ENCODE data around the gene PALM. TPM values are rescaled to one million over a fixed set of nuclear protein-coding genes. Genes with fewer than 3 reads are reported as not detected.
A peak's percentile ranks its signal among the peaks of the same experiment; 100 is the strongest.

PALM gene
- total RNA-seq, 1 donor from 2014 or later, result 26.0 TPM

DNA sequence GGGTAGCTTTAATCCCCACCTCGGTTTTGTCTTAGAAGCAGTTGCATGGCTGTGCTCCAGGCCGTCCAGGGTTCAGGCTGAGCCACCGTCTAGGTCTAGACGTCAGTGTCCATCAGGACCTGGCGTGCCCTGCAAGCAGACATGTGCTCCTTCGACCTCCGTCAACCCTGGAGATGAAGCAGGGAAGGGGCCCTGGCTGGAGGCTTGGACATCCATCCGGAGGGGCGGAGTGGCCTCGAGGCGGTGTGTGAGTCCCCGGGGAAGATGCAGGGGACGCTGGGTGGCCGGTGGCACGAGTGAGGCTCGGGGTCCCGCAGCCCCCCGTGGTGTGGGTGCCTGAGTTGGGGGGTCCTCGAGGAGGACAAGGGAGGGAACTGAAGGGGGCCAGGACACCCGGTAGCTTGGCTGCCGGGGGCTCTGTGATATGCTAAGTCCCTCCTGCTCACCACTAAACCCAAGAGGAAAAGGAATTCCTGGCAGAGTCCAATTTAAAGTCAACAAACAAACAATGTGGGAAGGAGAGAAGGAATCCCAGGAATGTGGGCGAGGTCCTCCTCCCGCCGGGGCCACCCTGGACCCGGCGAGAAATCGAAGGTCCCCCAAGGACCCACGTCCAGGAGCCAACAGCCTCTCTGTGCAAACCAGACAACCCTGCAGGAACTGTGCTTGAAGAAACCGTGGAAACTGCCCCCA lies 73.6 kb downstream of the PALM start:
- DNase-seq (ENCODE audit: low spot score), result no peak

DNA sequence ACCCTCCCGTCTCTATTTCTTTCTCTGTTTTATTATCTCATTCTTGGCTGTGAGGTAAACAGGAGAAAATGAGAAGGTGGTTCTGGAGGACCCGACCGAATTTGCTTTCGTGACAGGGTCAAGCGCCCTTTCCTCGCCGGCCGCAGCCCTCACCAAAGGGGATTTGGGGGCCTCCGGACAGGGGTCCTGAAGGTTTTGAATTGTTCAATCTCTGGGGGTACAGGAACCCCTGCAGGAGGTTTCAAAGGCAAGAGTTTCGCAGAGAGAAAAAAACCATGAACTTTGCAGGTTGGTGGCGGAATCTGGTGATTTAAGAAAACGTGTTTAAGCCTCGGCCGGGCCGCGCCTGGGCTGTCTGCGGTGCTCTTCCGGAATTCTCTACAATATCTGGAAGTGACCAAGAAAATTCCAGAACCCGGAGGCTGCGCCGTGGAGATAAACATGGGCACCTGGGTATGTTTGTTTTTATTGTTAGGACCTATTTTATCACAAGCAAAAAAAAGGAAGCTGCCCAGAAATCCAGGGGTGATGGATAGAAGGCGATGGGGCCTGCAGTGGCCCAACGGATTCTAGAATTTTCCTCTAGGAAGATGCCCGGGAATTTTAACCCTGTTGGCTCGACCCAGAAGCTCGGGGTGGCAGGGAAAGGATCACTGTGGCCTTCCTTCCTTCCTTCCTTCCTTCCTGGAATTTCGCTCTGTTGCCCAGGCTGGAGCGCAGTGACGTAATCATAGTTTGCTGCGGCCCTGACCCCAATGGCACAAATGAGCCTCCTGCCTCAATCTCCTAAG lies 74.3 kb downstream of the PALM start:
- no peak for DNase-seq (ENCODE audit: low spot score)

DNA sequence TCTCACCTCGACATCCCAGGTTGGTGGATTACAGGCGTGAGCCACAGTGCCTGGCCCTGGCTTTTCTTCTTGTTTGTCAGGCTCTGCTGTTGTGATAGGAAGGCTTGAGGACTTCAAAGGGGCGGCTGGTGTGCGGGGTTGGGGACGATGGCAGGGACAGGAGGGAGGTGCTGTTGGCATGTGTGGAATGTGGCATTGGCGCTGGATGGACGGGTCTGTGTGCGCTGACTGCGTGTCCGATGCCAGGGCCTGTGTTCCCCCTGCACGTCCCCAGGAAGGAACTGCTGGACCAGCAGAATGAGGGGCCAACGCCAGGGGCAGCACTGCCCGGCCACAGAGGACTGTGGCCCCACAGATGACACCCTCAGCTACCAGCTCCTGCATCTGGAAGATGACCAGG lies 75.8 kb downstream of the PALM start:
- DNase-seq (ENCODE audit: low spot score), result no peak

DNA sequence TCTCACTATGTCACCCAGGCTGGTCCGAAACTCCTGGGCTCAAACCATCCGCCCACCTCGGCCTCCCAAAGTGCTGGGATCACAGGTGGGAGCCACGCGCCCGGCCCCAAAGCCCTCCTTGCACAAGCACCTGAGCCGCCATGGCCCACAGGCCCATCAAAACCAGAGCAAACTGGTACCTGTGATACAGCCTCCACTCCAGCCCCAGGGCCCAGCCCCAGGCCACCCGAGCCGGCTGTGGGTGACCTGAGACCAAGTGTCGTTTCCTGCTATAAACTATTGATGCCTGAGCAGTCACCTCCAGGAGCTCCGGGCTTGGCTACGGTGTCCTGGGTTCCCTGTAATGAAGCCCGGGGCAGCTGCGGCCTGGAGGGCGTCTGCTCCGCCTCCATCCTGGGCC lies 78.8 kb downstream of the PALM start:
- no peak for DNase-seq (ENCODE audit: low spot score)

DNA sequence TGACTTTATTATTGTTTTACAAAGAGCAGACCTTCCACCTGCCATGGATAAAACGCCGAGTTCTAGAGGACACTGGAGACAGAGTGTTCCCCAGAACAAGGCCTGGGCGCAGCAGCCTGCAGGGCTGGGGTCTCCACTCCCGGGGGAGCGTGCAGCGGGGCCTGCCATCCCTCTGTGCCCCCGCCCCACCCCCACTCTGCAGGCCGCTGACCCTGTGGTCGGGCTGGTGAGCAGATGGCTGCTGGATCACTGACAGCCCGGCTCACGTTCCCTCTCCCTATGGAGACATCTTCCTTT lies 79.9 kb downstream of the PALM start:
- no peak for DNase-seq (ENCODE audit: low spot score)

DNA sequence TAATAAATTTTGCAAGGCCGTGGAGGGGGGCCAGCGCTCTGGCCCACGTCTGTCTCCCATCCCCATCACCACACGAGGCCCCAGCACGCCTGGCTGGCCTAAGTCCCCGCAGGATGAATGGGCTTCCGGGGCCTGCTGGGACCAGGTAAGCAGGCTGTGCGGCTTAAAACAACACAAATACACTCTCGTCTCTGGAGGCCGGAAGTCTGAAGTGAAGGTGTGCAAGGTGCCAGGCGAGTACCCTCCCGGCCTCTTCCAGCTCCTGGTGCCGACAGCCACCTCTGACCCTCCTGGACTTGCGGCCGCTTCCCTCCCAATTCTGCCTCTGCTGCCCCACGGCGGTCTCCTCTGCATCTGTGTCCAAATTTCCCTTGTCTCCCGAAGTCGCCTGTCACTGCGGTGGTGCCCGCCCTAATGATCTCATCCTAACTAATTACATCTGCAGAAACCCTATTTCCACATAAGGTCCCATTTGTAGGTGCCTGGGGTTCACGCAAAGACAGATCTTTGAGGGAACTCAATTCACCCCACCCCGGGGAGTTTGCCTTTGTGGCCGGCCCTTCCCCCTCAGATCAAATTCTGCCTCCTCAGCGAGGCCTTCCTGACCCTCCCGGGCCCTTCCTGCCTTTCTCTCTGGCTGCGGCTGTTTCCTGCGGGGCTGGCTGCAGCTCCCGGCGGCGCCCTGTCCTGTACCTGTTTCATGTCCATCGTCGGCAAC lies 80.4 kb downstream of the PALM start:
- no peak for DNase-seq (ENCODE audit: low spot score)

DNA sequence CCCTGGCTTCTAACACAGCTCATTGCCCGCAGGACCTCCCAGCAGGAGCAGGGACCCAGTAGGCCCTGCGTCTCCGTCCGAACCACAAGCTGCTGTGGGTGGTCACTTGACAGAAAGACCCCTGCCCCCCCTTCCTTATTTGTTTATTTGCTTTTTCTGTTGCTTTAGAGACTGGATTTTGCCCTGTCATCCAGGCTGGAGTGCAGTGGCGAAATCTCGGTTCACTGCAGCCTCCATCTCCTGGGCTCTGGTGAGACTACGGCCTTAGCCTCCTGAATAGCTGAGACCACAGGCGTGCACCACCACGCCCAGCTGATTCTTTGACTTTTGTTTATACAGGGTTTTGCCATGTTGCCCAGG lies 80.9 kb downstream of the PALM start:
- no peak for DNase-seq (ENCODE audit: low spot score)

DNA sequence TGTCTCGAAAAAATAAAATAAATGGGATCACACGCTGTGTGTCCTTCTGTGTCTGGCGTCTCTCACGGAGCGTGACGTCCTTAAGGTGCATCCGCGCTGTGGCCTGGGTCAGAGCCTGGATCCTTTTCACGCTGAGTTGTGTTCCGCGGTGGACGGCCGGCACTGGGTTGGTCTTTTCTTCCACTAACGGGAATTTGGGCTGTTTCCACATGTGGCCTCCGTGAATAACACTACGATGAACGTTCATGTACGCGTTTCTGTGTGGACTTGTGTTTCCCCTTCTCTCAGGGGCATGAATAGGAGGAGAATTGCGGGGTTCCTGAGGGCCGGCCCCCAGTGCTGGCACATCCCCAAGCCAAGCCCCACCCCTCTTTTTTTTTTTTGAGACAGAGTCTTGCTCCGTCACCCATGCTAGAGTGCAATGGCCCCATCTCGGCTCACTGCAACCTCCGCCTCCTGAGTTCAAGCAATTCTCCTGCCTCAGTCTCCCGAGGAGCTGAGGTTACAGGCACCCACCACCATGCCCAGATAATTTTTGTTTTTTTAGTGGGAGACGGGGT lies 82.4 kb downstream of the PALM start:
- DNase-seq (ENCODE audit: low spot score), result no peak

DNA sequence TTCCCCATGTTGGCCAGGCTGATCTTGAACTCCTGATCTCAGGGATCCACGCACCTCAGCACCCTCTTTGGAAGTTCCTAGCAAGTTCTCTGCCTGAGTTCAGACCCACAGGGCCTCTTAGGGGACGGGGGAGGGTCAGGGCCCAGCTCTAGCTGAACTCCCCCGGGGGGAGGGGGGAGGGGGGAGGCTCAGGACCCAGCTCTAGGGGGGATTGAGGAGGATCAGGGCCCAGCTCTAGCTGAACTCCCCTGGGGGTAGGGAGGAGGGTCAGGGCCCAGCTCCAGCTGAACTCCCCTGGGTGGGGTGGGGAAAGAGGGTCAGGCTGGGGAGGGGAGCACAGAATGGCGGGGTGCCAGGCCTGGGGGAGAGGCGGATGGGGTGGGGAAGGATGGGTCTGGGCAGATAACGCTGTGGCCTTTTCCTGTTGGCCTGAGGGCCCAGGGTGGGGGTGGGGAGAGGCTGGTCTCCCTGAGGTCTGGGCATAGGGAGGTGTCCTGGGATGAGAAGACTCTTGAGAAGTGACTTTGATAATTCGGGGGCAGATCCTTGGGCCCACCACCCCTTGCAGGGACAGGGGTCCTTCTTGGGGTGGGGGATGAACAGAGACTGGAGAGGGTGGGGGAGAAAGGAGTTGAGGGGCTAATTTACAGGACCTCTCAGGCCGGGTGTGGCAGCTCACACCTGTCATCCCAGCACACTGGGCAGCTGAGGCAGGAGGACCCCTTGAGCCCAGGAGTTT lies 83.0 kb downstream of the PALM start:
- no peak for DNase-seq (ENCODE audit: low spot score)

DNA sequence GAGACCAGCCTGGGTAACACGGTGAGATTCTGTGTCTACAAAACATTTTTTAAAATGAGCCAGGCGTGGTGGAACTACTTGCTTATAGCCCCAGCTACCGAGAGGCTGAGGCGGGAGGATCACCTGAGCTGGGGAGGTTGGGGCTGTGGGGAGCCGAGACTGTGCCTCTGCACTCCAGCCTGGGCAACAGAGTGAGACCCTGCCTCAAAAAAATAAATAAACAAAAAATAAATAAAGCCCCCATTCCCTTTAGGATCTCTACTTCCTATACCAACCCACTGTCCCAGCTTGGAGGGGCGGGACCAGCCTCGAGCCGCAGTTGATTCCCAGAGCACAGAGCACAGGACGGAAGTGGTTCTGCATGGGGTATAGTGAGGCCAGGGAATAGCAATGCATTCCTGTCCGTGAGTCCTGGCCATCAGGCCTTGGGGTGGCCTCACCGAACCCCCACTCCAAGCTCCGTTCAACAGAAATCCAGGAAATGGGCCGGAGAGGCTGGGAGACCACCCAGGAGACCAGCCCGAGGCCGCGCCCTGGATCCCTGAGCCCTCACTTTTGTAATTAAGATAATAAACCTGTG lies 83.7 kb downstream of the PALM start:
- DNase-seq (ENCODE audit: low spot score), result no peak

DNA sequence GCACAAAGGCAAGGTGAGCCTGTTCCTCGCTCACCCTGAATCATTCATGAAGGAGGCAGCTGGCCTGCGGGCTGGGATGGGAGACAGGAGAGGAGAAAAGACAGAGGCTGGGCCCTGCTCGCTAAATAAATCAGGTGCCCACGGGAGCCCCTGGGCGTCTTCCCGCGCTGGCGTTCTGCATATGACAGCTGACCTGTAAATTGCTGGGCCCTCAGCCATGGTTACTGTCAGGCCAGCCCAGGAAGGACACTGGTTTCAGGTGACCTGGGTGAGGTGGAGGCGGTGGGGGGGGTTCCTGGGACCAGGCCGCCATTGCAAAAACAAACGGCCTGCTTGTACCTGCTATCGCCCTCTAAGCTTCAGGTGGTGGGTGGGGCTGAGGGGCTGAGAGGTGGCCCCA lies 85.1 kb downstream of the PALM start:
- no peak for DNase-seq (ENCODE audit: low spot score)

DNA sequence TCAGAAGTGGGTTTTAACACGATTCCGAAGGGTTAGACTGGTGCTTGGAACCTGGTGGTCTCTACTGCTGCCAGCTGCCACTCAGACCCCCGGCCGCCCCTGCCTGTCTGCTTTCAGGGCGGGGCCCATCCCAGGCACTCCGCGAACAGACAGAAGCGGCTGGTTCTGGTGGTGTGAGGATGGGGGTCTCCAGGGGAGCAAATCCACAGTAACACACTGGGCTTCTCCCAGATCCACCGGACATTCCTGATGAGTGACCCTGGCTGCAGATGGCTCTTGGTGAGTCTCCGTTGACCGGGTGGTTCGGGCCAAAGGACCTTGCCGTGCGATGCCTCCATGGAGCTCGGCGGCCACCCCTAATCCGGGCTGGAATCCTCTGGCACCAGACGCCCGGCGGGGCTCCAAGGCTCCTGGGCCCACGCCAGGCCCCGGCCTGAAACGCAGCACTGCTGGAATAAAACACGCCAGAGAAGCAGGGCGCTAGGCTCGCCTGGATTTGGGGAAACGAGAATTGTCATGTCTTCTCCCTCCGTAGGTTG lies 86.4 kb downstream of the PALM start:
- DNase-seq (ENCODE audit: low spot score), result no peak

DNA sequence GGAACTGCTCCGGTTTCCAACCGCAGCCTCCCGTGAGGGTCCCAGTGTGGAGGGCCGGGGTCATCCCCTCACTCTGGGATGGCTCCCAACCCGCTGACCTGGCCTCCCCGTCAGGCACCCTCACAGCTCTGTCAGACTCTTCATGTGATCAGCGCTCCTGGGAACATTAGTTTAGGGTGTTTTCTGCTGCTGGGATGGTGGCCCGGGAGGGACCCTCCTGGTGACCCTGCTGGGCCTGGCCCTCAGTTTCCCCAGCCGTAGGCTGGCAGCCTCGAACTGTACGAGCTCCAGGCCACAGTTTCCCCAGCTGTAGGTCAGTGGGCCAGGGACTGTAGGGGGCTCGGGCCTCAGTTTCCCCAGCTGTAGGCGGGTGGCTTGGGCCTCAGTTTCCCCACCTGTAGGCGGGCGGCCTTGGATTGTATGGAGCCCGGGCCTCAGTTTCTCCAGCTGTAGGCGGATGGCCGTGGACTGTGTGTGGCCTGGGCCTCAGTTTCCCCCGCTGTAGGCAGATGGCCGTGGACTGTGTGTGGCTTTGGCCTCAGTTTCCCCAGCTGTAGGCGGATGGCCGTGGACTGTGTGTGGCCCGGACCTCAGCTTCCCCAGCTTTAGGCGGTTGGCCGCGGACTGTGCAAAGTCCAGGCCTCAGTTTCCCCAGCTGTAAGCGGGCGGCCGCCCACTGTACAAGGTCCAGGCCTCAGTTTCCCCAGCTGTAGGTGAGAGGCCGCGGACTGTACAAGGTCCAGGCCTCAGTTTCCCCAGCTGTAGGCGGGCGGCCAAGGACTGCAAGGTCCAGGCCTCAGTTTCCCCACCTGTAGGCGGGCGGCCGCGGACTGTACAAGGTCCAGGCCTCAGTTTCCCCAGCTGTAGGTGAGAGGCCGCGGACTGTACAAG lies 87.2 kb downstream of the PALM start:
- no peak for DNase-seq (ENCODE audit: low spot score)

DNA sequence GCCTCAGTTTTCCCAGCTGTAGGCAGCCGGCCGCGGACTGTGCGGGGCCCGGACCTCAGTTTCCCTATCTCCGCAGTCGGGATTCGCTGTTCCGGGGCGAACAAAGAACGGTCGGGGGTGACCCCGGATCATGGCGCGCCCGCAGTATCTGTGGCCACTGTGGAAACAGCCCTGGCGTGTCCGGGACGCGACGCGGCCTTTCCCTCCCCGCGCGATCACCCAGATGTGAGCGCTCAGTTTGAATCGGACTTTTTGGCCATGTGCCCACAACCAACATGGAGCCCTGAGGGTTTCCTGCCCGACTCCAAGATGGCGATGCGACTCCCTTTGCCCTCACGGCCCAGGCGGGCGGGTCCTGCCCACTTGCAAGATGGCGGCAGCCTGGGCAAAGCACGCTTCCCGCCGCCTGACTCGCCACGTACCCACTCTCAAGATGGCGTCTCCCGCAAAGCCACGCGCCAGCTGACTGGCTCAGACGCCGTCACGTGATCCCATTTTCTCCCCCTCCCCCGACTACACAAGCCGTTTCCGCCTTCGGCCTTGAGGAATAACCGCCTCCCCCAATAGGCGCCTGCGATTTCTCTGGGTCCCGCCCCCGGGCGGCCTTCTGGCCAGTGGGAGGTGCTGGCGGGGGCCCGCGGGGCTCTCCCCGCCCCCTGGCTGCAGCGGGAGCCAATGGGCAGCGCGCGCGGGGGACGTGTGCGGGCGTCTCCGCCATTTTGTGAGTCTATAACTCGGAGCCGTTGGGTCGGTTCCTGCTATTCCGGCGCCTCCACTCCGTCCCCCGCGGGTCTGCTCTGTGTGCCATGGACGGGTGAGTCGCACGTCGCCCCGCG lies 88.2 kb downstream of the PALM start, which contains the start of gene PTBP1:
TSS of gene PTBP1 (plus strand) at position 761 of the 836 bp plus-strand sequence. CDS start at position 807, 46 bp downstream.
- peak; percentile 100 for DNase-seq (ENCODE audit: low spot score)

Other genes with a start within 250 kb of the PALM start
- gene SHC2, start 247.9 kb upstream of the PALM start, total RNA-seq, result 27.6 TPM
- 0.49 TPM for gene MADCAM1, start 212.4 kb upstream of the PALM start, total RNA-seq
- gene TPGS1, start 201.4 kb upstream of the PALM start, total RNA-seq, result 11.2 TPM
- 30.8 TPM for gene CDC34, start 177.2 kb upstream of the PALM start, total RNA-seq
- 0.83 TPM for gene GZMM, start 164.9 kb upstream of the PALM start, total RNA-seq
- 273 TPM for gene BSG, start 136.3 kb upstream of the PALM start, total RNA-seq
- not detected for gene HCN2, start 119.1 kb upstream of the PALM start, total RNA-seq
- gene POLRMT, start 75.4 kb upstream of the PALM start, total RNA-seq, result 56.4 TPM
- 0.29 TPM for gene FGF22, start 69.1 kb upstream of the PALM start, total RNA-seq
- 54.5 TPM for gene RNF126, start 45.7 kb upstream of the PALM start, total RNA-seq
- gene FSTL3, start 32.5 kb upstream of the PALM start, total RNA-seq, result 29.8 TPM
- not detected for gene PRSS57, start 13.5 kb upstream of the PALM start, total RNA-seq
- 2.4 TPM for gene MISP, start 42.2 kb downstream of the PALM start, total RNA-seq
- gene PTBP1, start 88.5 kb downstream of the PALM start, total RNA-seq, result 374 TPM
- gene PLPPR3, start 113.0 kb downstream of the PALM start, total RNA-seq, result not detected
- not detected for gene AZU1, start 118.9 kb downstream of the PALM start, total RNA-seq
- not detected for gene PRTN3, start 132.1 kb downstream of the PALM start, total RNA-seq
- gene ELANE, start 143.4 kb downstream of the PALM start, total RNA-seq, result 0.81 TPM
- gene CFD, start 150.7 kb downstream of the PALM start, total RNA-seq, result 139 TPM
- gene MED16, start 184.3 kb downstream of the PALM start, total RNA-seq, result 63.7 TPM
- gene RNU6-9, start 184.5 kb downstream of the PALM start, total RNA-seq, result not detected
- gene R3HDM4, start 204.3 kb downstream of the PALM start, total RNA-seq, result 69.5 TPM
- gene KISS1R, start 208.4 kb downstream of the PALM start, total RNA-seq, result not detected
- 8.4 TPM for gene ARID3A, start 217.1 kb downstream of the PALM start, total RNA-seq

All from ureter (tissue), 1 donor.